Measurements from ENCODE around the gene FGF14.

FGF14 gene

DNA sequence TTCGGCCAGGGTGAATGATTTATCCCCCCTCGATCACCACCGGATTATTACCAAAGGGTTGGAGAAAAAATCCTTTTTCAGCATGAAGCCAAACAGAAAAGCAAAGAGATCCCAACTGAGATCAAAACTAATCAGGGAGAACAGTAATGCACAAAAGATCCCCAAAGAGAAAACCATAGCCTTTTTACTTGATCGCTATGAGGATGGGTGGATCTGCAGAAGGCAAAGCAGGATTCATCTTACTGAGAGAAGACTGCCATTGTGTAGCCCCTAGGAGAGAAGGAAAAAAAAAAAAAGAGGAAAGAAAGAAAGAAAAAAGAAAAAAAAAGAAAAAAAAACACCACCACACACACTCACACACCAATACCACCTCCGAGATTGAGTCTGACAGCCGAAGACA is at the start of gene FGF14:
Gene FGF14 (minus strand): TSS at position 283 of the 400 bp plus-strand sequence.
- no peak for DNase-seq (ENCODE audit: low read depth)

DNA sequence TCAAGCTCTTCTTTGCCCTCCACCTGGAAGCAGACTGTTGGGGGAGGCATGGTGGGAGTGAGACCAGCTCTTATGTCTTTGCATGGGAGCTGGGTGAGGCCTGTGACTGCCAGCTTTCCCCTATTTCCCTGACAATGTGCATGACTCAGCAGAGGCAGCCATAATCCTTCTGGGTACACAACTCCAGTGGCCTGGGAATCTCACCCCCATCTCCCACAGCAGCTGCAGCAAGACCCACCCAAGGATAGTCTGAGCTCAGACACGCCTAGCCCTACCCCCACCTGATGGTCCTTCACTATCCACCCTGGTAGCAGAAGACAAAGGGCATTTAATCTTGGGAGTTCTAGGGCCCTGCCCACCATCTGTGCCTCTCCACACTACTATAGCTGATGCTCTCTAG is 41.4 kb upstream of the FGF14 start:
- DNase-seq (ENCODE audit: low read depth) = no peak

DNA sequence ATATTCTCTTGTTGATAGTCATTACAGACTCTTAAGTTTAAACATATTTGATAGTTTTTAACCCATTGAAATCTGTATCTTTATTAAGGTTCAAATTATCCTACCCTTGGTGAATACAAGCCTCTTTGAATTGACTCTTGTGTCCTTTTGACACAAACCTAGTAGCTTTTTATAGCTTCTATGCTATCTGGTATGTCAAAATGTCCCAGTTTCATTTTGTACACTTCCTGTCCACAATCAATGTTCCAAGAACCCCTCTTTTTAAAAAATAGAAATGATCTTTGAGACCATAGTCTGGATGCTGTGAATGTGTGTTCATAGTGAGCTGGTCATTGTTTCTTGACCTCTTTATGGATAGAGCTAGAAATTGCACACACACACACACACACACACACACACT is 39.2 kb upstream of the FGF14 start:
- no peak for DNase-seq (ENCODE audit: low read depth)

DNA sequence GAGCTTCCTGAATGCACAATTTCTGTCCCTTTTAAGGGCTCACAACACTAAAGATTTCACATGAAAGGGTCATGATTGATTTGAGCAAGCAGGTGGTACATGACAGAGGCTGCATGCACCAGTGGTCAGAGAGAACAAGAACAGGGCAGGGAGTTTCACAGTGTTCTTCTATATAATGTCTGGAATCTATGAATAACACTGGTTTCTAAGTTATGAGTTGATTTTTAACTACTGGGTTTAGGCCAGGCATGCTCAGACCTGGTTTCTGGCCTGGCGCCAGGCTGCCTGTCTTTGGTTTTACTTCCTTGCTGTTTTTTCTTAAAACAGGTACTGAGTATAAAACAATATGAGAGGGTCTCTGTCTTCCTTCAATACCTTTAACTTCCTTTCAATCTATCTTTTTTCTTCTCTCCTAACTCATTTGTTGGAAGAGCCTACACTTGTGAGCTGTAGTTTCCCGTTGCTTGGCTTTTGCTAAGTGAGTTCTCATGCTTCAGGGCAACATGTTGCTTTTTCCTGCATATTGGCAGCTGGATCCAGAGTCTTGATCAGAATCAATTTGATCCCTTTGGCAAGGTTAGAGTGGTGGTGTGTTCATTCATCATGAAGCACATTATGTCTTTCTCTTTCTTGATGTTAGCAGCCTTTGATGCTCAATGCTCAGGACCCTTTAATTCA is 38.5 kb upstream of the FGF14 start:
- no peak for DNase-seq (ENCODE audit: low read depth)

- no peak for DNase-seq (ENCODE audit: low read depth)
Observed at GRCh38 chr13:102422690-102423089, 20.8 kb upstream of the FGF14 start.

DNA sequence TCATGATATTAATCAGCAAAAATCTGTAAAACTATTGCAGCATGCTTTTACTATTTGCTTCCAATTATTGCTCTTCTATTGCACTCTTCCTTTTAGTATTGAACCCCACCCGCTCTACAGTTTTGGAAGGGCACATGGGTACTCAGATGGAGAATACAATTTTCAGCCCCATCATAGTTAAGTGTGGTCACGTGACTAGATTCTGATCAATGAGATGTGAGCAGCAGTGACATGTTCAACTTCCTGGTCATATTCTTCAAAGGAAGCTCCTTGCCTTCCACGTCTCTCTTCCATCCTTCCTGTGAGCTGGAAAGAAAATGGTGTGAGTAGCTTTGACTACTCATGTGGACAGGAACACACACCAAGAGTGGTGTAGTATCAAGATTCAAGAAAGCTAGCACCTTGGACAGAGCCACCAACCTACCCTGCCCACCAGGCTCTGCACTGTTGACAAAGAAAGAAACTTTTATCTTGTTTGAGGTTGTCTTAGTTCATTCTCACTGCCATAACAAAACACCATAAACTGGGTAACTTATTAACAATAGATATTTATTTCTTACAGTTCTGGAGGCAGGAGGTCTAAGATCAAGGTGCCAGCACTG is 3.8 kb upstream of the FGF14 start:
- no peak for DNase-seq (ENCODE audit: low read depth)

DNA sequence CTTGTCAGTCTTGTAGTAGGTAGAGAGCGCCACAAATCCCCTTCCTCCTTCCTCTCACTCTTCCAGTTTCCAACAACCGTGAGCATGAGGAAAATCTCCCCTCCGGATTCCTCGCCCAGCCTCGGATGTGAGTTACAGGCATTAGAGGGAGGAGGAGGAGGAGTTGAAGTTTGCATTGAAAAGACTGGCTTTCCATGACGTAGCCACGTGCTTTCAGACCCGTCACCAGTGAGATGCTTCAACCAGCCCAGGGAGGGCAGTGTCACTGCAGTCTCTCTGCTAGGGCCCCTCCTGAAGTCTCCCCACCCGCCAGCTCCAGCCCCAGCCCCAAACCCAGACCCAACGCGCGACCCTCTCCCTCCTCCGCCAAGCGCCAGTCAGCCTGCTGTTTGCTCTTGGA is 442 bp upstream of the FGF14 start:
- no peak for DNase-seq (ENCODE audit: low read depth)

GRCh38 chr13:102401265-102401664 is 583 bp downstream of the FGF14 start:
- DNase-seq (ENCODE audit: low read depth) = no peak

- no peak for DNase-seq (ENCODE audit: low read depth)
Observed at GRCh38 chr13:102400675-102401145, 1.1 kb downstream of the FGF14 start.

DNA sequence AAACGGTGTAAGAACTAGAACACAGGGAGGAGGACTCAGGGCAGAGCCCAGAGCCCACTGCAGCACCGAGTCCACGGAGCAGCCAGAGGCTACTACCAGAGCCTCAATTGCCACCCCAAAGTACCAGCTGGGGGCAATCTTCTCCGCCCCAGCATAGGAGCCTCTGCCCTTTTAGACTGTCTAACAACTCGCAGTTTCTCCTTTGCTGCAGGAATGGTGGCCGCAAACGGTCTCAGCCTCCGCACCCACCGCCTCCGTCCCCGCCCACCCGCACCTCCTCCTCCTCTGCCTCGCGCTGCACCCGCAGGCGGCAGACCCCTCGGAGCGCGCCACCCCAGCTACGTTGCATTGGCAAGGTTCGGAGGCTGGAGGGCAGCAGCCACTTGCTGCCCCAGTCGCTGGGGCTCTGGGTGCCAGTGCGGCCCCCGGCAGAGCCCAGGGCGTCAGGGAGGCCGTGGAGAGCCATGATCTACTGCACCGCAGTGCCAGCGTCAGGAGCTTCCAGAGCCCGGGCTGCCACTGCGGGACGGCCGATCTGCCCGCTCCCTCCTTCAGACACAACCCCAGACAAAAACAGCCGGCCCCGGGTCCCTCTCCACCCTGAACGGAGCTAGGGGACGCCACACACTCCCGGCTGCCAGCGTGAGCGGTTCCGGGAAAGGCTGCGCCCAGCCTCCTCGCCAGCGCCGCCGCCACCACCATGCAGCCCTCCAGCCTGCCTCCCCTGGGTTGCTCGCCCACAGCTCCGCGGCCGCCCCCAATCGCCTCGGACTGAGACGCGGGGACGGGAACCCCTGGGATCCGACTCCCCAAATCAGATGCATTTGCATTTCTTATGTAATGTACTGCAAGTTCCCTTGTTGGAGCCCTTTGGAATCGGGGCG is 1.8 kb downstream of the FGF14 start:
- DNase-seq (ENCODE audit: low read depth) = no peak

DNA sequence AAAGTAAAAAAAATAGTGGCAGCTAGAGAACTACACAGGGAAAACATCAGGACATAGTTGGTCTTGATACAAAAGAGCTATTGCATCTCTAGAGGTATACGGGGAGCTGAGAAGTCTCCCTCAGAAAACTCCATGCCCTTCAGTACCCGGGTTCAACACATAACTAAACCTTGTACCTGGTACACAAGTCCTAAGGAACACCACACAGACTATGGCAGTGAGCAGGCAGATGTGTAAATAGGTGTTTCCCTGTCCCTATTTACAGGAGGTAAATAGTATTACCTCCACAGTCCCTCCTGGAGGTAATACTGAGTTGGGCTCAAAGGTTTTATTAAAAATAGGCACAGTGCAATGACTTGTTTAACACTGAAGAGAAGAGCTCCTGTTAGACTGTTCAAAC is 5.9 kb downstream of the FGF14 start:
- DNase-seq (ENCODE audit: low read depth) = no peak

- no peak for DNase-seq (ENCODE audit: low read depth)
Observed at GRCh38 chr13:102395174-102395573, 6.7 kb downstream of the FGF14 start.

- peak; percentile 52 for DNase-seq (ENCODE audit: low read depth)
Observed at GRCh38 chr13:102394158-102395053, 7.4 kb downstream of the FGF14 start.

- DNase-seq (ENCODE audit: low read depth) = no peak
Observed at GRCh38 chr13:102392481-102393209, 9.2 kb downstream of the FGF14 start.

DNA sequence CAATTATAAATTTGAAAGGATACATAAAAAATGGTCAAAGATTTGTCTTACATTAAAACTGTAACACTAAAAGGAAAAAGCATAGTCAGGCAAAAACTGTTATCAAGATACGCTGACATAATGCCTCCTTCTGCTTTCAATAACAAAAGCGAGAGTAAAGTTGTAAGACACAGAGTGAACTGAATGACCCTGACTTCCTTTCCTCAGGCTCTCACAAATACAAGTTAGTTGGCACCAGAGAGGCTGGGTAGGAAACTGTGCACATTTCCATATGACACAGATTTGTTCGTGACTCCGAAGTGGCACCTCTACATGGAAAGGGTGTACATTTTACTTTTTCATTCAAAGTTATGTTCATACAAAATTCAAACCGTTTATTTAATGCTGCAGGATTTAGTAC is 15.4 kb downstream of the FGF14 start:
- DNase-seq (ENCODE audit: low read depth) = no peak

DNA sequence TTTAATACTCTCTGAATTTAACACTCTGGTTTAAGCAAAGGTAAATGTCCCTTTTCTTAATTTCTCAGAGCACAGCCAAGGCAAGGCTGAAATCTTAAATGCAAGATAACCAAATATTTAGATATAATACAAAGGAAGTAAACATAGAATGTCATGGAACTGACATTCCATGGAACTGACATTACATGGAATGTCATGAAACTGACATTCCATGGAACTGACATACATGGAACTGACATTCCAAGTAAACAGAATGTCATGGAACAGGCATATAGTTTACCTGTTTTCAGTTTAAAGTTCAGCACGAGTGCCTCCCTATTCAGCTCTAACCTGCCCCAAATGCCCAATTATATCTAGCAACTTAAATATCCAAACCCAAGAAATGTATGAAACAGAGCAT is 21.8 kb downstream of the FGF14 start:
- no peak for DNase-seq (ENCODE audit: low read depth)

- no peak for DNase-seq (ENCODE audit: low read depth)
Observed at GRCh38 chr13:102376318-102376717, 25.5 kb downstream of the FGF14 start.

- no peak for DNase-seq (ENCODE audit: low read depth)
Observed at GRCh38 chr13:102374726-102375125, 27.1 kb downstream of the FGF14 start.

DNA sequence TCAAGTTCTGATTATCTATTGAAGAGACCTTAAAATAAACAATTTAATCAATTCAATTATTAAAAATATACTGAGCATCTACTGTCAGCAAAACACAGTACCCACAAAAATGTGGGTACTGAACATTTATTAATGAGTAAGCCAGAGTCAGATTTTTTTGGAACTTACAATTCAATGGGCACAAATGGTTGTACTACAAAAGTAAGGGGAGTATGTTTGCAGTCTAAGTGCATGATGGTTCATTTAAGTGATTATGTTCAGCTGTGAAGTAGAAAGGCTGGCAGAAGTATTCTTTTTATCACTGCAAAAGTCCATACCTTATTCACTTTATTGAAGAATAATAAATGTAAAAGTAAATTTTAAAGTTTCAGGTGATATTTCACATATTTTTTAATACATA is 27.6 kb downstream of the FGF14 start:
- no peak for DNase-seq (ENCODE audit: low read depth)

- no peak for DNase-seq (ENCODE audit: low read depth)
Observed at GRCh38 chr13:102373221-102373620, 28.6 kb downstream of the FGF14 start.

GRCh38 chr13:102369302-102369701 is 32.5 kb downstream of the FGF14 start:
- no peak for DNase-seq (ENCODE audit: low read depth)

Data from HS-5 (cell line).